C1 segment of cervical spinal cord (tissue), 14 donors: ENCODE measurements around the gene CCDC9.
A peak's percentile ranks its signal among the peaks of the same experiment; 100 is the strongest.
"Not testable (repeated sequence)": the region's sequence is repeated elsewhere in the genome, so short reads cannot be mapped to it uniquely, and the experiment has no call there.

Experiments used
- DNase-seq, 14 donors: peaks; one replicate each; lab custom pipeline; 2025; lab: John Stamatoyannopoulos, UW

Gene CCDC9

DNA sequence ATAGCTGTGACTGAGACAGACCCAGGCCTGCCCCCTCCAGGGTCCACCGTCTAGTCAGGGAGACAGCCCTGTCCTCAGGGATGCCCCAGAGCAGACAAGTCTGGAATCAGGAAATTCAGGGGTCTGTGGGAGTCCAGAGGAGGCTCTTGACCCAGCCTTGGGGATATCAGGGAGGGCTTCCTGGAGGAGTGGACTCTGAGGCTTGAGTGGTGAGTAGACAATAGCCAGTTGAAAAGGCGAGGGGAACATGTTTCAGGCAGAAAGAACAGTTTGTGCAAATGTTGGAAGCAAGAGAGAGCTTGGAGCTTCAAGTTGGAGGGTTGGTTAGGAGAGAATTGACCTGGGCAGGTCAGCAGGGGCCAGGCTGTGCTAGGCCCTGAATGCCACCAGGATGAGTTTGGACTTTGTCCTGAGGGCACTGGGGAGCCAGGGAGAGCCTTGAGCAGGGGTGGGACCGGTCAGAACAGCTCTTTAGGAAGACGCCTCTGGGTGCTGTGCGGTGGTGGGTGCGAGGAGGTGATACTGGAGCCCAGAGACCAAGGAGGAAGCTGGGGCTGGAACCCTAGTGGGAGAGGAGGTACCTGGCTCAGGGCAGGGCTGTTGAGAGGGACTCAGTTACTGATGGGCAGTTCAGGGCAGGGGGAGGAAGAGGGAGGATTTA lies 2.7 kb downstream of the CCDC9 start:
- DNase-seq = no peak

DNA sequence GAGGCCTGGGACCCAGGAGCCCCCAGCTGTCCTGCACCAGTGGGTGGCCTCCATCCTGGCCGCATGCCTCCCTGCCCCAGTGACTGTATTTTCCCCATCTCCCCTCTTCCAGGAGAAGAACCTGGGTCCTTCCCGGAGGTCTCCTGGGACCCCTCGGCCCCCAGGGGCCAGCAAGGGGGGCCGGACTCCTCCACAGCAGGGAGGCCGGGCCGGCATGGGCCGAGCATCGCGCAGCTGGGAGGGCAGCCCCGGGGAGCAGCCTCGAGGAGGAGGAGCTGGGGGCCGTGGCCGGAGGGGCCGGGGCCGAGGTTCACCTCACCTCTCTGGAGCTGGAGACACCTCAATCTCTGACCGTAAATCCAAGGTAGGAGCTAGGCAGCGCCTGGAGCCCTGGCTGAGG lies 4.2 kb downstream of the CCDC9 start:
- DNase-seq = no peak

DNA sequence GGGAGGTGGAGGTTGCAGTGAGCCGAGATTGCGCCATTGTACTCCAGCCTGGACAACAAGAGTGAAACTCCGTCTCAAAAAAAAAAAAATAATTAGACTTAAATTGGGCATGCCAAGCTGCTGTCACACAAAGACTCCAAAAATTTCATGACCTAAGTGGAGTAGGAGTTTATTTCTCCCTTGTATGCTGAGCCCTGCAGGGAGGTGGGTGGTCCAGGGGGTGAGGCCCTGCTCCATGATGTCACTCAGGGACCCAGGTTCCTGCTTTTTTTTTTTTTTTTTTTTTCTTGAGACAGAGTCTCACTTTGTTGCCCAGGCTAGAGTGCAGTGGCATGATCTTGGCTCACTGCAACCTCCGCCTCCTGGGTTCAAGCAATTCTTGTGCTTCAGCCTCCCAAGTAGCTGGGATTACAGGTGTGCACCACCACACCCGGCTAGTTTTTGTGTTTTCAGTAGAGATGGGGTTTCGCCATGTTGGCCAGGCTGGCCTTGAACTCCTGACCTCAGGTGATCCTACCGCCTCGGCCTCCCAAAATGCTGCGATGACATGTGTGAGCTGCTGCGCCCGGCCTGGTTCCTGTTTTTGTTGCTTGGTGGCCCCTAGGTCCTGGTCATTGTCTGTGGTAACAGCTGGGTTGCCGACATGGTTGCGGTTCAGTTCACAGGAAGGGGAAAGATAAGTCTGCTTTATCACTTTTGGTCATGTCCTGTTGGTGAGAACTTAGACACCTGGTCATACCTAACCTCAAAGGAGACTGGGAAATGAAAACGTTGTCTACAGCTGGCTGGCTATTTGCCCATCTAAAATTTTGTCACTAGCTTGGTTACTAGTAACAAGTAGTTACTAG lies 5.8 kb downstream of the CCDC9 start:
- not testable (repeated sequence) for DNase-seq

DNA sequence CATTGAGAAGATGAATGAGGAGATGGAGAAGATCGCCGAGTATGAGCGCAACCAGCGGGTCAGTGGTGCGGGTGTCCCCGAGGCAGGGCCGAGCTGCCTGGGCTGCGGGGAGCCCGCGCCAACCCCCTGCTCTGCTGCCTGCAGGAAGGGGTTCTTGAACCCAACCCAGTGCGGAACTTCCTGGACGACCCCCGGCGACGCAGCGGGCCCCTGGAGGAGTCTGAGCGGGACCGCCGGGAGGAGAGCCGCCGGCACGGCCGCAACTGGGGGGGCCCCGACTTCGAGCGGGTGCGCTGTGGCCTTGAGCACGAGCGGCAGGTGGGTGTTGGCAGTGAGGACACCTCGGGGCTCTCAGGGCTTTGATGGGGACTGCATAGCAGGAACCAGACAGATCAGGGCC lies 8.3 kb downstream of the CCDC9 start:
- no peak for DNase-seq

DNA sequence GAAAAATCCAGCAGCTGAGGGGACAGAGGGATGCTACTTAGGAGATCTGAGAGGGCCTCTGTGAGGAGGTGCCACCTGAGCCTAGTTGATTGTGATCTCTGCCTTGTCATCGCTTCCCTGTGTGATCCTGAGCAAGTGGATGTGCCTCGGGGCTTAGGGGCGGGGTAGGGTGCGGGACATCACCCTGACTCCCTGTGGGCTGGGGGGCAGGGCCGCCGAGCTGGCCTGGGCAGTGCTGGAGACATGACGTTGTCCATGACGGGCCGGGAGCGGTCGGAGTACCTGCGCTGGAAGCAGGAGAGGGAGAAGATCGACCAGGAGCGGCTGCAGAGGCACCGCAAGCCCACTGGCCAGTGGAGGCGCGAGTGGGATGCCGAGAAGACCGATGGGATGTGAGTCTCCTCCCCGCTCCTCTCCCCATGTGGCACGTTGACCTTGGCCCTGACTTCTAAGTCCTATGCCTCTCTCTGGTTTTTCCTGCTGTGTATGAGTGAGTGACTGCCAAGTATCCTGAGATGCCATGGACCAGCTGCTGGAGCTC lies 10.1 kb downstream of the CCDC9 start:
- DNase-seq = no peak

DNA sequence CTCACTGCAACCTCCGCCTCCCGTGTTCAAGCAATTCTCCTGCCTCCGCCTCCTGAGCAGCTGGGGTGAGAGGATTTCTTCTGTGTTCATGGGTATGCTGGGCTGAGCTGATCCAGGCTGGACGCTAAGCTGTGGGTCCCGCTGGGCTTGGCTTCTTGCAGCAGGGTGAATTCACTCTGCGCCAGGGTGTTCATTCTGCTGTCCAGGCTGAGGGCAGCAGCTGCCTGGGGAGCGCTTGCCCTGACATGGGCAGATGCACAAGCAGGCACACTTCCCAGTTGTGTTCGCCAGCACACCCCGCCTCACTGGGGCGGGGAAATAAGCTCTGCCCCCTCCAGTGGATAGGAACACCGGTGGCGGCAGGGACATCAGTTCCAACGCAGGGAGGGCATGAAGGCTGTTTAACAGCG lies 11.0 kb downstream of the CCDC9 start:
- peak in 13 of 14 donors; percentile 7 to 73 (median 44) for DNase-seq

DNA sequence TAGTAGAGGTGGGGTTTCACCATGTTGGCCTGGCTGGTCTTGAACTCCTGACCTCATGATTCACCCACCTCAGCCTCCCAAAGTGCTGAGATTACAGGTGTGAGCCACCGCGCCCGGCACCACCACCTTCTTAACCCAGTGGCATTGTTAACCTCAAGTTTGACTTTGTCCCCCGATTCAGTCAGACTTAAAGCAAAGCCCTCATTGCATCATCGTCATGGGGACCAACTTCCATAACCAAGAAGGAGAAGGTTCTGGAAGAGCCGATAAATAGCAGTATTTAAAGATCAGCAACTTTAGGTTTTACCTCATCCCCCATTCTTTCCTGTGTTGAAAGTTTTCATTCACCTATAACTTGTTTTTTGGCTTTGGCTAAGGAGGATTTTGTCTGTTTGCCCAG lies 11.7 kb downstream of the CCDC9 start:
- DNase-seq = no peak

DNA sequence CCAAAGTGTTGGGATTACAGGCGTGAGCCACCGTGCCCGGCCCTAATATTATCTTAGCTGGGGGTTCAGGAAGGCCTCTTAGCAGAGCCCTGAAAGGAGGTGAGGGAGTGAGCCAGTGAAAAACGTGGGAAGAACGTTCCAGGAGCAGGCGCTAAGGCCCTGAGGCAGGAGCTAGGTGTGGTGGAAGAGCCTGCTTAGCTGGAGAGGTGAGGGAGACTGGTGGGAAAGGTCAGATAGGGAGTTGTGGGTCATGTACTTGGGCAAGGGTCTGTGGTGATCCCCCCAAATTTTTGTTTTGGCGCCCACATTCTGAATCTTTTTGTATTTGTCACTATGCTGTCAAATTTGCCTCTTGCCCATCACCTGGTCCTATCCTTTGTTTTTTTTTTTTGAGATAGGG lies 13.3 kb downstream of the CCDC9 start:
- no peak for DNase-seq

DNA sequence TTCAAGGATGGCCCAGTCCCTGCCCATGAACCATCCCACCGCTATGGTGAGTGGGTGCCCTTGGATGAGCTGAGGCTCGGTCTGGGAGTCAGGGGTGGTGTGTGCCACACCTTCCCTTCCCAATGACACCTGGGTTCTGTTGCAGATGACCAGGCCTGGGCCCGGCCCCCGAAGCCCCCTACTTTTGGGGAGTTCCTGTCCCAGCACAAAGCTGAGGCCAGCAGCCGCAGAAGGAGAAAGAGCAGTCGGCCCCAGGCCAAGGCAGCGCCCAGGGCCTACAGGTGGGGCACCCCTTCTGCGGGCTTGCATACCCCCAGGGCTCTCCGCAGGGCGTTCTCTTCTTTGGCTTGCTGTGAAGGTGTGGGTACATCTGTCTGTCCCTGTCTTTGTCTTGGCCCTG lies 14.1 kb downstream of the CCDC9 start:
- DNase-seq = no peak

DNA sequence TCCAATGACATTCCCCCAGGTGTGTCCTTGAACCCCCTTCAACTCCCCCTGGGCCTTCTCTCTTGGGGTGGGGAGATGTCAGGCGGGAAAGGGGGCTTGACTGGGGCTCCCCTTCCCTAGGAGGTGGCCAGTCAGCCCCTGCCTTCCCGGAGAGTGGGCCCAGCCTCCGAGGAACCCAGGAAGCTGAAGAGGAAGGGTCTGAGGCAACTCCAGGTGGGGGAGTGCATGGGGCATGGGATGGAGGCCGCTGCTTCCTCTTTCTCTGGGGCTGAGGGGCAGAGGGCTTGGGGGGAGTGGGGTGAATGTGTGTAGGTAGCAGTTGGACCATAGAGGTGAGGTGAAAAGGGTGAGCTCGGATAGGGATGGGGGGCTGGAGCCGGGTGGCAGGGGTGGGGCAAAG lies 15.6 kb downstream of the CCDC9 start:
- DNase-seq = no peak

DNA sequence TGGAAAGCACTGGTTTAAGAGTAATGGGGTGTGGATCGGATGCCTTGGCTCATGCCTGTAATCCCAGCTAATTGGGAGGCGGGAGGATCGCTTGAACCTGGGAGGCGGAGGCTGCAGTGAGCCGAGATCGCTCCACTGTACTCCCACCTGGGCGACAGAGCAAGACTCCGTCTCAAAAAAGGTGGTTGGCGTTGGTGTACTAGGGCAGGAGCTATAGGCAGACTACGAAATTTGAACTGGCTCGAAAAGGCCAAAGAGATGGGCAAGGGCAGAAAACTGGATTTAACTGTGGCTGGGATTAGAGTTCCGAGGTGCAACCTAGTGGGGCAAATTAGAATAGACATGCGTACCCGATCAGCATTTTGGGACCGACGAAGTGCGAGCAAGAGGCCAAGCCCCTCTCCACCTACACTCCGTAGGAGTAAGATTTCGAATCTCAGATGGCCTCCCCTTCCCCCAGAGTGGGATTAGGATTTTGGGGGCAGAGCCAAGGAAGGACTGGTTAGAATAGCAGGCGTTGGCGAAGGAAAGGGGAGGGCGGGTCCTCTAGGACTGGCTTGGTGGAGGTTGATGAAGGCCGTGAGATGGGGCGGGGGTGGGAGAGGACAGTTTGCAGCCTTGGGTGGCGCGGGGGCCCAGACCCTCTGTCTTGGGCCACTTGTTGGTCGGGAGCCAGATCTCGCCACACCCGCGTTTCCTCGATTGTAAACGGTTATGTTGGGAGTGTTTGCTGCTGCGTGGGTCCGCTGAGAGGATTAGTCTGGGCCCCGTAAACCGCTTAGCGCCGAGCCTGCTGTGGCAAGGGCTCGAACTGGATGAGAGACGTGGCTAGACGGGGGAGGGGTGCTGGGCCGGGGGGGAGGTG lies 16.4 kb downstream of the CCDC9 start:
- peak in 4 of 14 donors; percentile 23 to 67 (median 50) for DNase-seq

DNA sequence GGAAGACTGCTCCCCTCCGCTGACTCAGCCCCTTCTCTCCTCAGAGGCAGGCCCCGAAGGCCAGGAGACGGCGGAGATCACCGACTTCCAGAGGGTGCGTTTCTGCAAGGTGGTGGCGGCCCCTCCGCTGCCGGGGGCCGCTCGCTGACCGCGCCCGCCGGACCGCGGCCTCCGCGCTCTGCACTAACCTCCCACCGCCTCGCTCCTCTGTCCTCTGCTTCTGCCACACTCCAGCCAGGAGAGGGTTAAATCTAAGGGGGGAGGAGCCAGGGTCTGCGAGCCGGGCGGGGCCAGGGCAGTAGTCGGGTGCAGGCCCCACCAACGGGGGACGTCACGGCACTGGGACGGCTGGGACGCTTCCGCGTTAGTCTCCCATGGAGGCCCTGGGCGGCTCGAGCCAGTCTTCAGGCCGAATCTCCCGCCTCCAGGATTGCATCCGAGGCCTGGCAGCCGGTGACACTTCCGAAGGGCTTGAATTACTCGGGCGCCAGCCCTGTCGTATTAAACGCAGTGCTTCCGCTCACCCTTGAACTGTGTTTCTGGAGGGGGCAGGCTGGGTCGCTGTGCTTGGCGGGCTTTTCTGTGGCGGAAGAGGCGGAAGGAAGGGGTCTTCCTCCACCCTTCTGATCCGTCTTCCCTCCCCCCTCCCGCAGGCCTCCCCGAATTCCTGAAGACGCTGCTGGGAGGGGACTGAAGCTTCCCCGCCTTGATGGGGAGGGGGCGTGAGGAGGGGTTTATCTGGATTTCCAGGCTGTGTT lies 17.2 kb downstream of the CCDC9 start:
- DNase-seq = peak; percentile 34 to 88 (median 75)

DNA sequence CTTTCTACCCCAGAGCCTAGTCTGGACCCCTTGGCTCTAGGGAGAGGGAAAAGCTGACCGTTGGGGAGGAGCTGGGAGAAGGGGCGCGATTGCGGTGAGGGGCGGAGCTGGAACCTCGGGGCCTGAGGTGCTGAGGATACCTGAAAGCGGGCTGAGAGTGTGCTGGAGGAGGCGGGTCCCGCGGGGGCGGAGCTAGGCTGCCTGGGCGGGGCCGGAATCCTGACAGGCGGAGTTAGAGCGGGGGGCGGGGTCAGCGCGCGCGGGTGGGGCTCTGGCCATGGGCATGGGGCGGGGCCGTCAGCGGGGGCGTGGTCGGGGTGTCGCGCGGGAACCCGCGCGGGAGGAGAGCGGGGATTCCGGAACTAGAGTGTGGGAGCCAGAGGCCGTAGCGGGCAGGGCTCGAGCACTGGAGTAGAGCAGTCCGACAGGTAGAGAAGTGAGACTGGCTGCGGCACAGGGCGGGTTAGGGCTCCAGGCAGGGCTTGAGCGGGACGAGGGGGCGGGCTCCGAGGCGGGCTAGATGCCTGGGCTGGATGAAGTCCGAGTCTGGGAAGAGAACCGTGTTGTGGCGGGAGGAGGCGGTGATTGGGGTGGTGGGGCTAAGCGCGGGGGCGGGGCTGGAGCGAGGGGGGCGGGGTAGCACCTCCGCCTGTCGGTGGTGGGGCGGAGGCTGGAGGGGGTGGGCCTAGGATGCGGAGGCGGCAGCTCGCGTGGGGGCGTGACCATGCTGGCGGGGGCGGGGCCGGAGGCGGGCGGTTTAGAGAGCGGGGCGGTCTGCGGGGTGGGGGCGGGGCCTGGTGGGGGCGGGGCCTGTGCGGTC lies 18.0 kb downstream of the CCDC9 start, which contains the start of gene INAFM1:
TSS of gene INAFM1 (plus strand) at position 815 of the 820 bp plus-strand sequence. CDS start 35 bp downstream, outside the sequence.
- peak; percentile 73 to 96 (median 92) for DNase-seq

DNA sequence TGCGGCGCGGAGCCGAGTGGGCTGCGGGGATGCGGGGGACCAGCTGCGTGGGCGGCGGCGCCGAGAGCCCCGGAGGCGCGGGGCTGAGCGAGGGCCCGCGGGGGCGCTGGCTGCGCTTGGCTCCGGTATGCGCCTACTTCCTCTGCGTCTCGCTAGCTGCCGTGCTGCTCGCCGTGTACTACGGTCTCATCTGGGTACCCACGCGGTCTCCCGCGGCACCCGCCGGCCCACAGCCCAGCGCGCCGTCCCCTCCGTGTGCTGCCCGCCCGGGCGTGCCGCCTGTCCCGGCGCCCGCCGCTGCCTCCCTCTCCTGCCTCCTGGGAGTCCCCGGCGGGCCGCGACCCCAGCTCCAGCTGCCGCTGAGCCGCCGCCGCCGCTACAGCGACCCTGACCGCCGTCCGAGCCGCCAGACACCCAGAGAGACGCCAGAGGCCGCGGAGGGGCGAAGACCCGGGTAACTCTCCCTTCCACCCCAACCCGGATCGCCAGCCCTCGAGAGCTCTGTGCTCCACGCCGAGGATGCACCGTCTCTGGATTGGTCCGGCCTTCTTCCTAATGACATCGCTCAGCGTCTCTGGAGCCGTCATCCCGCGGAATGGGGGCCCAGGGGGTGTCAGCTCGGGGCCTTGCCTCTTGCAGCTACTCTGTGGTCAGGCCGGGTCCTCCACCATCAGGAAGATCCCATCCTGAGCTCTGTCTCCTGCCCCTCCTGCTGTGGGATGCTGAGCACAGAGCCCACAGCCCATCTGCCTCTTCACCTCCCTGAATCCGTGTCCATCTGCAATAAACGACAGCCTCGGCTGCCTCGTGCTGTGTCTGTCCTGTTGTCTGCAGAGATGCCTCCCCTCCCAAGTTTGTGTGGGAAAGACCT lies 18.8 kb downstream of the CCDC9 start:
- peak in 4 of 14 donors; percentile 15 to 51 (median 39) for DNase-seq

DNA sequence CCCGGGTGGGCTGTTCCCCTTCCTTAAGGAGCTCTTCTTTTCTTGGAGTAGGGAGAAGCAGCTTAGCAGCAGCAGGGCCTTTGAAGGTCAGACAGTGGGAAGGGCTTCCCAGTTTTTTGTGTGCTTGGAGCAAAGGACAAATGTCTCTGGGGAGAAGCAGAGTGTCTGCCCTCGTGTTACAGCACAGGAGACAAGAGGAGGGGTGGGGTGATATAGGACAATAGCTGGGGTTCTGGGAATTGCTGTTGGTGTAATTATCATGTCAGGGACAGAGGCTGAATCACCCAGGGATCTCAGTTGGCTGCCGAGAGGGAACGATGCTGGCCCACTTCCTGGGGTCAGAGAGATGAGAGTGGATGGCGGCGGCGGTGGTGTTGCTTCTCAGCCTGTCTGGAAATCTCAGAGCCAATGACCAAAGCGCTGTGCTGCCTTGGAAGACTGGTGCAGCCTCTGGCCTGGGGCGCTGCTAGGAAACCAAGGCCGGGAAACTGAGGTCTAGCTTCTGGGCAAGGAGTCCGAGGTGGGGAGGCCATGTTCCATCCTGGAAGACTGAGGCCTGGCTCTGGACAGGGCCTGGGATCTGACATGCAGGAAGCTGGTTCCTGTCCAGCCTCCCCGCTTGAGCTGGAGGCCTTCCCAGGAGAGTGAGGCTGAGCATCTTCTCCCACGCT lies 19.6 kb downstream of the CCDC9 start:
- peak in 4 of 14 donors; percentile 6 to 64 (median 22) for DNase-seq

DNA sequence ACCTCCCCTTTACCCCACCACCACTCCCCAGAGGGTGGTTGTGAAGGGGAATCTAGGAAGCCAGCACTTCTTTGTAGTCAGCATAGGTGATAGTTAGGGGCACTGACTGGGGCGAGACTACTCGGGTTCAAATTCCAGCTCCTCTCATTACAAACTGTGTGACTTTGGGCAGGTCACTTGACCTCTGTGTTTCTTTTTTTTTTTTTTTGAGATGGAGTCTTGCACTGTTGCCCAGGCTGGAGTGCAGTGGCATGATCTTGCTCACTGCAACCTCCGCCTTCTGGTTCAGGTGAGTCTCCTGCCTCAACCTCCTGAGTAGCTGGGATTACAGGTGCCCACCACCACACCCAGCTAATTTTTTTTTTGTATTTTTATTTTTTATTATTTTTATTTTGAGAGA lies 20.2 kb downstream of the CCDC9 start:
- DNase-seq = not testable (repeated sequence)

DNA sequence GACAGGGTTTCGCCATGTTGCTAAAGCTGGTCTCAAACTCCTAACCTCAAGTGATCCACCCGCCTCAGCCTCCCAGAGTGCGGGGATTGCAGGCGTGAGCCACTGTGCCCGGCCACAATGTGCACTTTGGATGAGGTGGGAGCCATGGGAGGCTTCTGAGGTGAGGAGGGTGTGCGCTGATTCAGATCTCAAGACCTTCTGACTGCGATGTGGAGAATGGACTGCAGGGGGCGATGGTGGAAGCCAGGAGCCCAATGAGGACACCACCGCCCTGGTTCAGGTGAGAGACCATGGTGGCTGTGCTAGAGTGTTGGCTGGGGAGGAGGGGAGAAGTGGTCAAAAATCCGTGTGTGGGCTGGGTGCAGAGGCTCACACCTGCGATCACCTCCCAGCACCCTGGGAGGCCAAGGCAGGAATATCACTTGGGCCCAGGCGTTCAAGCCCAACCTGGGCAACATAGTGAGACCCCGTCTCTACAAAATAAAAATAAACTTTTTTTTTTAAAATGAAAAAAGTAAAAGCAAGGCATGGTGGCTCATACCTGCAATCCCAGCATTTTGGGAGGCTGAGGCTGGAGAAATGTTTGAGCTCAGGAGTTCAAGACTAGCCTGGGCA lies 24.0 kb downstream of the CCDC9 start:
- no peak for DNase-seq
